ENCODE results near the gene SLC9A9.

Gene SLC9A9

GRCh38 chr3:143597774-143598652 is 250.3 kb downstream of the SLC9A9 start:
- no peak for DNase-seq (ENCODE audit: low spot score)

GRCh38 chr3:143596957-143597642 is 251.2 kb downstream of the SLC9A9 start:
- no peak for DNase-seq (ENCODE audit: low spot score)

GRCh38 chr3:143595456-143596077 is 252.7 kb downstream of the SLC9A9 start:
- no peak for DNase-seq (ENCODE audit: low spot score)

- DNase-seq (ENCODE audit: low spot score), result no peak
These were observed 254.1 kb downstream of the SLC9A9 start for GRCh38 chr3:143594206-143594605.

- DNase-seq (ENCODE audit: low spot score), result no peak
These were observed 257.6 kb downstream of the SLC9A9 start for GRCh38 chr3:143590660-143591059.

DNA sequence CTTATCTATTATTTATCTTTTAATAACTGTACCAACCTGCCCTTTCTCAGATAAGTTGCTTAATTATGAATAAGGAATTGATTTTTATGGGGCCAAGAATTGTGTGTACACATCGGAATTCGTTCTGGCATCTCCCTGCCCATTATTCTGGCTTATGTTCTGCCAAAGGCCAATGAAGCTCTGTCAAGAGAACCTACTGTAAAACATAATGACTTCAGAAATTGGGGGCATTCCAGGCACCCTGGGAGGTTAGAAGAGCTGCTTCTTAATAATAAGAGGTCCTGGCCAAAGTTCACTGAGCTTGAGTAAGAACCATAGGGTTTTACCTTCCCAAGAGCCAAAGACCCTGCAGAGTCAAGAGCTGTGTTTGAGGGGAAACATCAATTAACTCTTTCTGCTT is 261.7 kb downstream of the SLC9A9 start:
- no peak for DNase-seq (ENCODE audit: low spot score)

DNA sequence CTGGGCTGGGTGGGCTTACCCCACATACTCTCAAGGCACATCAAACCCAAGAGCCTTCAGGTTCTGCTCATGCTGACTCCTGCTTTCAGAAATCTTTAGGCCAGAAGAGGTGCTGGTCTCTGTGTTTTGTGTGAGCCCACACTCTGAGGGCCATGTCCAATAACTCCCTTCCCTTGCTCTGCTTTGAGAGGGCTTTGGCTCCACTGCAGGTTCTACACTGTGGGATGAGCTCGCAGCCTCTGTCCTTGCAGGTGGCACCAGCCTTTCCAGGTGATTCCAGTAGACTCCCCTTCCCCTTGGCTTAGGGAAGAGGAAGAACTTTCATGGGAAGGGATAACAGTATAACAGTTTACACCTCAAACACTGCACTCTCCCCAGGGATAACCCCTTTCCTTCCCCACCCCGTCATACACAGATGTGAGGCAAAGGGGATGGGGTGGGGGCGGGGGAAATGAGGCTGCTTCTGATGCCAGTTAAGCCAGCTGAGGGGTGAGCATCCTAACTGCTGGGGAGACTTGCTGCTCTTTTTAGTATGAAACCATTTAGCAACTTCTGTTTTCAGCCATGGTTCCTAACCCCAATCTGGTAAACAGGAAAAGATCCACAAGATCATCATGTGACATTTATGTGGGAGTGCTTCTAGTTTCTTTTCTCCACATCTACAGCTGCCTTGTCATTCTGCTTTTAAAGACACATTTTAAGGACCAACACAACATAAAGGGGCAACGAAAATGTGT is 262.4 kb downstream of the SLC9A9 start:
- DNase-seq (ENCODE audit: low spot score), result no peak

- no peak for DNase-seq (ENCODE audit: low spot score)
These were observed 263.8 kb downstream of the SLC9A9 start for GRCh38 chr3:143584474-143584873.

DNA sequence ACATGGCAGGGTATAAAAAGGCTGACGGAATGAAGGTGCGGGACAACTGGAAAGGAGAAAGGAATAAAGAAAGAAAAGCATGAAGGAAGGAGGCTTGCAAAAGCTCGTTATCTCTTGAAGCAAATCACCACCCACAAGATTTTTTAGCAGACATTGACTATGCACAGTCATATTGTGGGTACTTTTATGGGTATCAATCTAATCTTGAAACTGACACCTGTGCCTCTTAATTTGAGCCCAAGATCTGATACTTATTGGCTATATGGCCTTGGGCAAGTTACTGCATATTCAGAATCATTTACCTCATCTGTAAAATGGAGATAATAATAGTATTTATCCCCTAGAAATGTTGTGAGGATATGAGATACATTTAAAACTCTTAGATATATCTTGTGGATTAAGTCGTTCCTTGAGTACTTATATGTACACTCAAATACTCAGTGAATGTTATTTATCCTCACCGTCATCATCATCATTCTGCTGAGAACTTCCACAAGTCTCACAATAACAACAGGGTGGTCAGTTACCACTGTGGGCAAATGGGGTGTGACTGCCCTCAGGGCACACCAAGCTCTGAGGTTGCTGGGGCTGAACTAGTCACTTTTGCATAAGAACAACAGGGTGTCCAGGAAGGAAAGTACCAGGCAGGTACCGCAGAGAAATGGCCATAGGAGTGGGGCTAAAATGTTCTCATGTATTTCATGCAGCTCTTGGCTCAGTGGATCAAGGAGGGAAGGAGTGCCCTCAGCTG is 266.1 kb downstream of the SLC9A9 start:
- DNase-seq (ENCODE audit: low spot score), result no peak

- no peak for DNase-seq (ENCODE audit: low spot score)
These were observed 269.3 kb downstream of the SLC9A9 start for GRCh38 chr3:143578810-143579435.

DNA sequence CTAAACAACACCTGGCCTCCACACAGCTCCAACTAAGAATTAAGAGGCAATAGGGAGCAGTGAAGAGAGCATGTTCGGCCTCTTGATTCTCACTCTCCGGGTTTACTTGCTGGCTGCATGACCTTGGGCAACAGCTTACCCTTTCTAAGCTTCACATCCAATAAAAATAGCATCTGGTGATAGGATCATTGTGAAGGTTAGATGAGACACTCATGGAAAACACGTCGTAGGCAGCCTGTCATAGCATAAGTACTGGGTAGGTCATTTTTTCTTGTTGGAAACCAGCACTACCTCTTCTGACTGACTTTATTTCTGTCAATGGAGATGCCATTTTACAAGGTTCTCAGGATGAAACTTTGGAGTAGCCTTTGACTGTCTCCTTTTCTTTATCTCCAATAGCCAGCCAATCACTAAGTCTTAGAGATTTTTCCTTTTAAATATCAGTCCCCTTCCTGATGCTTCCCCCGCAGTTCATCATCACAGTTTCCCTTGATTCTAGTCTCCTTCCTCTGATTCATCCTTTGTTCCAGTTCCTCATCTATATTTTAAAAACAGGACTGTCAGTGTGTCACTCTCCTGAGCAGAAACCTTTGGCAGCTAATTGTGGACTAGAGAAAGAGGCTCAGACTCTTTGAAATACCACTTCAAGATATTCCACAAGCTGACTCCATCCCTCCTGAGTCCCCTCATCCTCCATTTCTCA is 271.5 kb downstream of the SLC9A9 start:
- DNase-seq (ENCODE audit: low spot score), result no peak

- DNase-seq (ENCODE audit: low spot score), result no peak
These were observed 273.3 kb downstream of the SLC9A9 start for GRCh38 chr3:143574933-143575332.

DNA sequence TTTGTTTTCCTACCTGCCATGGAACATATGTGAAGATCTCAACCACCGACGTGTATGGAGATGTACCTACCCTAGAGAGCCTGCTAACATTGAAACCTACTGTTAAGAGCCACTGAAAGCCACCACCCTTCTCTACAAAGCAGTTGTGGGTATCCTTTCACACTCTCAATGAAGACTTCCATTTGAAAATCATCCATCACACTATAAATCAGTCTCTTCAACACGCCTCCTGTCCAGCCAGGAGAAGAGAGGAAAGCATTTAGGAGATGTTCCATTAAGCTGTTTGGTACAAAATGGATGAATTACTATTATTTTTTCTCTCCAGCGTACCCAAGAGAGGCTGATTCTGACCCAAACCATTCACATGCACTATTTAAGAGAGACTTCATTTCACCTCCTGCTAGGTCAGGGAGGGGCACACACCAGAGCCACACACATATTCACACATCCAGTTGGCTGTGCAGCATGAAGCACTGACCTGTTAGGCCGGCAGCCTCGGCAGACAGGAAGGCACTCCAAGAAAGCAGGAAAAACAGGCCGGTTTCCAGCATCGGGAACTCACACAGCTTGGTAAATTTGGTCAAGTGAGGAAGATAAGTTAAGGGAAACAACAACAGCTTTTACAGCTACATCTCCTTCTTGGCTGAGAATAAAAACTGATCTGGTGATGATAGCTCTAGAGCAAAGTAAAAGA is 274.5 kb downstream of the SLC9A9 start:
- DNase-seq (ENCODE audit: low spot score), result no peak

DNA sequence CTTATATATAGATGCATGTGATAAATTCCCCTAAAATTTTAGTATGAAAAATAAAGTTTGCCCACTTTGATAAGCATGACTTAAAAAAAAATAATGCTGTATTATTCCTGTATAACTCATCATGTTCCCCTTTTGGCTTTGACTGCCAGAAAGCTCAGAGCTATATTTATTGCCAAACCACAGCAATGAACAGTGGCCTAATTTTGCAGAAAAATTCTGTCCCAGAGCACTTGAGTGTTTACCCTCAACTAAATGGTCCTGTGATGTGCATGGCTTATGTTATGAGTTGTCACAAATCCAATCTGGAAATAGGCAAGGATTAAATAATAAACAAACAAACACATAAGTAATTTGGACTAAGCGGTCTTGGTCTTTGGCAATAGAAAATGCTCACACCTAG is 276.7 kb downstream of the SLC9A9 start:
- no peak for DNase-seq (ENCODE audit: low spot score)

GRCh38 chr3:143567823-143568222 is 280.4 kb downstream of the SLC9A9 start:
- DNase-seq (ENCODE audit: low spot score), result no peak

- DNase-seq (ENCODE audit: low spot score), result no peak
These were observed 282.3 kb downstream of the SLC9A9 start for GRCh38 chr3:143565951-143566350.

DNA sequence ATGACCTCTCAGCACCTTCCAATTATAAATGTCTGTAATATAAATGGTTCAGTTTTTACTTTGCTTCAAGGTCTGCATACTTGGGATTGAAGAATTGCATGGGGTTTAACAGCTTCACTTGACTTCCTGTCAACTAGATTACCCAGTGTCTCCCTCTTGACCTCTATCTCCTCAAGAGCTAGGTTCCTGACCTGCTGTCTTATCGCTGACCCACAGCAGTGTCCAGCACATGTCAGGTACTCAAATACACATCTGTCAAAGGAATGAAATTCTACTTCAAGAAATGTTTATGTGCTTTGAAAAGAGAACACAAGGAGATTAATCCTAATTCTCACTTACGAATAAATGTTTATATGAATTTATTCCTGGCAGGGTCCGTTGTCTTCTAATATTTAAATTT is 284.5 kb downstream of the SLC9A9 start:
- DNase-seq (ENCODE audit: low spot score), result no peak

DNA sequence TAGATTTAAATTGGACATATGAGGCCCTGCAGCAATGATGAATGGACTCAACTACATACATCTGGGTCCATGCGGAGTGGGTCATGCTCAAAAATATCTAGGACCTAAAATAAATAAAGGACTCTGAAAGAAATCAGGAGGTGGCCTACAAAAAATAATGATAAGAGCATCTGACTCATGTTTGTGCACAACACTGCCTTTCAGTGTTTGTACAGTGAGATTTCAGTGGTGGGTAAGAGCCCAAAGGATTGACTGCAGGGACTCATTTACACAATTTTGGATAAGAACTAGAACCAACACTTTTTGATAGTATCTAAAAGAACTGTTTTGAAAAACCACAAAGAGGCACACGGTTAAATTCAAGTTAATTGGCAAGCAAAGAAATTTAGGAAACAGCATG is 285.5 kb downstream of the SLC9A9 start:
- no peak for DNase-seq (ENCODE audit: low spot score)

DNA sequence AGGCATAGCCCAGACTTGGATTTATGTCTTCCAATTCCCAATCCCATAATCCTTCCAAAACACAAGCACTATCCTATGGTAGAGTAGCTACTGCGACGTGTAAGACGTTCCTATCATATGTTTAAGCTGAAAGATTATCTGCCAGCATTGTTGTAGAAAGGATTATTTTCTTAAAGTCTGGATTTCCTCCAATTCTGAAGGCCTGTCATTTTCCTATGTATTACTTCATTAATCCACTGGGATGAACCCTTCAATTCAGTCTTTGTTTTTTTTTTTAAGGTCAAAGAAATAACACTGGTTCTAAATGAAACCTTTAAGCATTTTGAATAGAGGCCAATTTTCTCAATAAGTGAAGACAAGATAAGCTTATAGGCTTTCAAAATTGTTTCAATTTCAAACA is 289.0 kb downstream of the SLC9A9 start:
- DNase-seq (ENCODE audit: low spot score), result no peak

DNA sequence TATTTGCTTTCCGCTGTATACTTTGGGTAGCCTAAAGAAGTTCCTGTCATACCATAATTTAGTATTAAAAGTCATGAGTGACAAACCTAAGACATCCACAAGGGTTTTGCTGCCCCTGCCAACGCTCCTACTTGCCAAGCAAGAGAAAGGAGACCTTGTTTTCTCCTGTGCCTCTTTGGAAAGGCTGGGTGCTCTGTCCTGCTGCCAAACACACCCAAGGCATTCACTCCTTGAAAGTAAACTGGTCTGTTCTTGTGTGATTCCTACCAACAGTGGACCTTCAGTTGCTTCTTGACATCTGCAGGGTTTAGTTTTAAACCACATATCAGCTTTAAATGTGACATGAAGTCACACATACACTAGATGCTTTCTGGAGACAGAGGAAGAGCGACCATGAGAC is 295.4 kb downstream of the SLC9A9 start:
- DNase-seq (ENCODE audit: low spot score), result no peak

Data from HuH-7.5 (cell line).